Left hindlimb (tissue), 1 donor: ENCODE measurements around the gene KIAA0586.
A peak's percentile ranks its signal among the peaks of the same experiment; 100 is the strongest.
"Not testable (repeated sequence)": the region's sequence is repeated elsewhere in the genome, so short reads cannot be mapped to it uniquely, and the experiment has no call there.

ENCODE experiments used
- DNase-seq: peaks from one replicate; pipeline ENCODE4 v3.0.0-alpha.2; 2018

The KIAA0586 gene

DNA sequence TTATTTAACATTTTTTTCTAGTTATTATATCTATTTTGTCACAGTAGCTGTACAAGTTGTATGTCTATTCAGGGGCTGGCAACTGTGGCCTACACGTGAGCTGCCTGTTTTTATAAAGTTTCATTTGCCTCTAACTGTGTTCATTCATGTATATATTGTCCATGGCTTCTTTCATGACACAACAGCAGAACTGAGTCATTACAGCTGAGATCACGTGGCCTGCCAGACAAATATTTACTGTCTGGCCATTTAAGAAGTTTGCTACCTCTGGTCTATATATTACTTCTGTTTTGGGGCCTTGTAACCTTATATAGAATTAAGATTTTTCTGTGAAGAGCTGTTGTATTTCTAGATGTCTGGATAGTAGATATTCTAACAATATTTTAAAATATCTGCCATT lies 37.9 kb downstream of the KIAA0586 start:
- no peak for DNase-seq

DNA sequence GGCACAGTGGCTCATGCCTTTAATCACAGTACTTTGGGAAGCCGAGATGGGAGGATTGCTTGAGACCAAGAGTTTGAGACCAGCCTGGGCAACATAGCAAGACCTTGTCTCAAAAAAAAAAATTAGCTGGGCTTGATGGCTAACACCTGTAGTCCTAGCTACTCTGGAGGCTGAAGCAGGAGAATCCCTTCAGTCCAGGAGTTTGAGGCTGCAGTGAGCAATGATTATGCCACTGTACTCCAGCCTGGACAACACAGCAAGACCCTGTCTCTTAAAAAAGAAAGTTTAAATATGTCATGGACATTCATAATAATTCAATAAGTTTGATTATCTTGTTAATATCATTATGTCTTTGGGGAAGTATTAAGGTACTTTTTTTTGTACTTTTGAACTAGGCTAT lies 38.9 kb downstream of the KIAA0586 start:
- DNase-seq, result no peak

DNA sequence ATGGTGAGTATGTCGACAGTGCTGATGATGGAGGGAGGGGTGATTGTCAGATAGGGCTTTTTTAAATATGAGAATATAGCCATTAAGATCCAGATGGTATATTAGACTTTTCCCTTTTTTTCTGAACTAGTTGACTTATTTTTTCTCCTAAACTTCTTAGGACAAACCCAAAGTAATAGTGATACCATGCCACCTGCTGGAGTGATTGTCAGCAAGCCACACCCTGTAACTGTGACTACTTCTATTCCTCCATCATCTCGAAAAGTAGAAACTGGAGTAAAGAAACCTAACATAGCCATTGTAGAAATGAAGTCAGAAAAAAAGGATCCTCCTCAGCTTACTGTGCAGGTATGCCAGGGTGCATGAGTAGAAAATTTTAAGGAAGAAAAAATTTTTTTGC lies 40.1 kb downstream of the KIAA0586 start:
- no peak for DNase-seq

- no peak for DNase-seq
Measured at GRCh38 chr14:58469309-58469708, 41.8 kb downstream of the KIAA0586 start.

DNA sequence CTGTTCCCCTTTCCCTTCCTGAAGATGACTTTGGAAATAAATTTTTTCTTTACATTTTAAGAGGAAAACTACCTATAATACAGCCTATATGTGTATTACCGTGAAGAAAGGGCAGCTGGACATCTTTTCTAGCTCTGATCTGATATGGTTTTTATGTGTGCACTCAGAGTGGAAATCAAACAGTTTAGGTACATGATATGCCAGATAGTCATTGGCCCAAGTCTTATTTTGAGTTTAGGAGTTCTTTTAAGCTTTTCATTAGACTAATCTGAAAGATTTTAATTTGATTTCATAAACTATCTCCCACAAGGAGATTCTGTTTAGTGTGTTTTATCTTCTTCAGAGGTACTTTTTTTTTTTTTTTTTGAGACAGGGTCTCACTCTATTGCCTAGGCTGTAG lies 48.8 kb downstream of the KIAA0586 start:
- DNase-seq, result no peak

- DNase-seq, result no peak
Measured at GRCh38 chr14:58477653-58478052, 50.1 kb downstream of the KIAA0586 start.

GRCh38 chr14:58478329-58478728 lies 50.8 kb downstream of the KIAA0586 start:
- DNase-seq, result not testable (repeated sequence)

DNA sequence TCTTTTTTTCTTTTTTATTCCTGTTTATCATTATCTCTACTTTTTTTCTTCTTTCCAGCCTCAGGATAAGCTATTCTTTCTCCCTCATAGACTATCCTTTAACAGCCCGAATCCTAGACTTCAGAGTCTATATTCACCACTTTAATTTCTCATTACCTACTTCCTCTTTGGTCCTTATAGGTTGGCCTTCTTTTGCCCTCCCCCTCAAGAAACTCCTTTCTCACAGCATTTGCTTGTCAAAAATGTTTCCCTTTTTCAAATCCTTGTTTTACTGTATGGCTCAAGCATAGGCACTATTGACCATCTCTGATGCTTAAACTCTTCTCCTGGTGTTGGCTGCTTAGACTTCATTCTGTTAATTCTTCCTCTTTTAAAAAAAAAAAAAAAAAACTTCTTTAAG lies 52.5 kb downstream of the KIAA0586 start:
- no peak for DNase-seq

DNA sequence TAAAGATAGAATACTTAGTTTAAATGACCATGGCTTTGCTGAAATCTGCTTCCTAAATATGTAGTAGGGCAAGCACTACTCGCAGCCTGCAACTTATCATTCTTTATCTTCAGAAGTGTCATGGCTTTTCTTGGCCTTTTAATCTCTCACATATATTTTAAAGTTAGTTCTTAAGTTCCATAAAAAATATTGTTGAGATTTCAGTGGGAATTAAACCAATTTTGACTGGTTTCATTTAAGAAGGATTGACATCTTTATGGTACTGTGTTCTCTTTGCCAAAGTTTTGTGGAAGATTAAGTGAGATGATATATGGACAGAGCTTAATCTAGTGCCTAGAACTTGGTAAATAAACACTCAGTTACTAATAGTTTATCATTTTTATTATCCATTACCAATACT lies 56.7 kb downstream of the KIAA0586 start:
- no peak for DNase-seq

DNA sequence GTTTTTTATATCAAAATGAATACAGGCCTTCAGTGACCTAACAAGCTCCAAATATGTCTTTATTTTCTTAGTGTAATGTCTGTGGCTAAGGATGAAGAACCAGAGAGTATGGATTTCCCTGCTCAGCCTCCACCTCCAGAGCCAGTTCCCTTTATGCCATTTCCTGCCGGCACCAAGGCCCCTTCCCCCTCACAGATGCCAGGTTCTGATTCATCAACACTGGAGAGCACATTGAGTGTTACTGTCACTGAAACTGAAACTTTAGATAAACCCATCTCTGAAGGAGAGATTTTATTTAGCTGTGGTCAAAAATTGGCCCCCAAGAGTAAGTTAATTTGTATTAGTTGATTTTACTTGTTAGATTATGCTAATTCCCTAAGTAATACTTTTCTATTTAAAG lies 61.0 kb downstream of the KIAA0586 start:
- no peak for DNase-seq

GRCh38 chr14:58491593-58491992 lies 64.1 kb downstream of the KIAA0586 start:
- DNase-seq, result no peak

DNA sequence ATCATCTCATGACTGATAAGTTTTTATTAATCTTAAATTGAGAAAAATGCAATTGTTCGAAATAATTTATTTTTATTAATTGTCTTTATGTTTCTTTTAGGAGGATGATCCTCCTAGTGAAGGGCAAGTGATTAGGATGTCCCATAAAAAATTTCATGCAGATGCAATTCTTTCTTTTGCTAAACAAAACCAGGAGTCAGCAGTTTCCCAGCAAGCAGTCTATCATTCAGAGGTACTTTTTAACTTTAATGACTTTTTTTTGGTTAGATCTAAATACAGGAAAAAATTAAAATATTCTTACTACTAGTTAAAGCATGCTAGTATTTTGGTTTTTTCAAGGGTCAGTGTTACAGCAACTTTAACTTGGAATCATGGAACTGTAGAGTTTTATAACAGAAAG lies 64.5 kb downstream of the KIAA0586 start:
- no peak for DNase-seq

DNA sequence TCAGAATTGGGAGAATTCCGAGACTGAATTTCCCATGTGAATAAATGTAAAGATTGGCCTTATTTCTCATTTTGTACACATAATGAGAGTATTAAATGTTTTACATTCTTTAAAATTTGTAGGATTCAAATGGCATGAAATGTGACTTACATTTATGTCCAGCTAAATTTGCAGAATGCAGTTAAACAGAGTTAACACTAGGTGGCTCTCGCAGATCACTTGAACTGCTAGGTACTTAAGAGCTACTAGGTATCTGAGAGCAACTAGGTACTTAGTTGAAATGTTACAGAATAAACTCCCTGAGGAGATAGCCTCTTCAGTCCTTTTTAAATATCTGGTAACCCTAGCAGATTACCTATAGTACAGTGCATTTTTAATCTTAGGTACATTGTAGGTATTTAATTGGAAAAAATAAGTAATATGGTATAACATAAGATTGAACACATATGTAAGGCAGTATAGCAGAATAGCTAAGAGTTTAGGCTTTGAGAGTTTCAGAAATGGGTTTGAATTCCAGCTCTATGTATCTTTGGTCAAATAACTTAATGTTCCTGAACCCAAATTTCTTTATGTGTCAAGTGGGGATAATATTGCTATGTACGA lies 73.8 kb downstream of the KIAA0586 start:
- DNase-seq, result no peak

DNA sequence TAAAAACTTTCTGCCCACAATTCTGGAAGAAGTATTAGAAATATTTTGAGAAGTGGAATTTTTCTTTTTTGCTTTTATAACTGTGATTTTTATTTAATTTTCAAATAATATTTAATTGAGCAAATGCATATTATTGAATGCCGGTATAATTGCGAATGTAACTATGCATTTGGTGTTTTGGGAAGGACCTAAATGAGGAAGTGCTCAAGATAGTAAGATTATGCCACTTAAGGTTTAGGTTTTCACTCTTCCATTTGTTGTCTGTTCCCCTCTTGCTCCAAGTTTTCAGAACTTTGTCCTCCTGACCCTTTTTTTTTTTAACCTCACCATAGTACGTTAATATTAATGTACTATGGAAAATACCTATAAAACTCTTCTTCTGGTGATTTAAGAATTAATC lies 85.8 kb downstream of the KIAA0586 start:
- no peak for DNase-seq

GRCh38 chr14:58517592-58517991 lies 90.1 kb downstream of the KIAA0586 start:
- no peak for DNase-seq

DNA sequence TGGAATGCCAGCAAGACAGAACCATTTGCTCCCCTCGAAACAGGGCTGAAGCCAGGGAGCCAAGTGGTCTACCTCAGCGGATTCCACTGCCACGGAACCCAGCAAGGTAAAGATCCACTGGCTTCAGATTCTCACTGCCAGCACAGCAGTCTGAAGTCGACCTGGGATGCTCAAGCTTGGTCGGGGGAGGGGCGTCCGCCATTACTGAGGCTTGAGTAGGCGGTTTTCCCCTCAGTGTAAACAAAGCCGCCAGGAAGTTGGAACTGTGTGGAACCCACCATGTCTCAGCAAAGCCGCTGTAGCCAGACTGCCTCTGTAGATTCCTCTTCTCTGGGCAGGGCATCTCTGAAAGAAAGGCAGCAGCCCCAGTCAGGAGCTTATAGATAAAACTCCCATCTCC lies 98.2 kb downstream of the KIAA0586 start:
- DNase-seq, result not testable (repeated sequence)

DNA sequence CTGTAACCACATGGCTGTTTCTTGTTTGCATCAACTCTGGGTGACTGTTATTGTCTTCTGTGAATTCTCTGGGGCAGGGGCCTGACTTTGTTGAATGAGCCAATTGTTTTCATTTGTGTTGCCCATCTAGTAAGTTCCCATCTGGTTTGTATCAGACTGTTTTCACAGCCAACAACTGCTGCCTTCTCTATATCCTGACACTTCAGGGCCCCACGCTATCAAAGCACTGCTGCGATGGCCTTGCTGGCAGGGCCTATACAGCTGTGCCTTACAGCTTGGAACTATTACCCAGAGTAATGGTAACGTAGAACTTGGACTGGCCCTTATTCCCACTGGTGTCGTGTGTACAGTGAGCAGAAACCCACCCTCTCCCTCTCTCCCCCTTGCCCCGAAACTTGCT lies 105.9 kb downstream of the KIAA0586 start:
- peak; percentile 60 for DNase-seq

DNA sequence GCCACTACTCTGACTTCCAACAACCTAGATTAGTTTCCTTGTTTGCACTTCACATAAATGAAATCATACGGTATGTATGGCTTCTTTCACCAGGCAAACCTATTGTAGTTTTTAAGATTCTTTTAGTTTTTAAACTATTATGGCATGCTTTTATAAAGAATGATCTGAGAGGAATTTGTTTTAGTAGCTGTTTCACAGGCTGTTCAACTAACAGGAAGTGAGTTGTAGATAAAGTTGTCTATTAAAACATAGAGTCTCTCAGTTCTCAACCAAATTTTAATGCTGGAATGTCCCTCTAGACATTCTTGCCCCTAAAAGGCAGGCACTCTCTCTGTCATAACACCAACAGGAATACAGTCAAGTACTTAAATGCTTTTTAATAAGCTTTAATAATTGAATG lies 107.5 kb downstream of the KIAA0586 start:
- no peak for DNase-seq

GRCh38 chr14:58537004-58537403 lies 109.5 kb downstream of the KIAA0586 start:
- DNase-seq, result no peak

- no peak for DNase-seq
Measured at GRCh38 chr14:58540749-58541632, 113.5 kb downstream of the KIAA0586 start.

GRCh38 chr14:58541633-58542022 lies 114.1 kb downstream of the KIAA0586 start:
- DNase-seq, result no peak

- DNase-seq, result no peak
Measured at GRCh38 chr14:58543253-58543652, 115.7 kb downstream of the KIAA0586 start.

DNA sequence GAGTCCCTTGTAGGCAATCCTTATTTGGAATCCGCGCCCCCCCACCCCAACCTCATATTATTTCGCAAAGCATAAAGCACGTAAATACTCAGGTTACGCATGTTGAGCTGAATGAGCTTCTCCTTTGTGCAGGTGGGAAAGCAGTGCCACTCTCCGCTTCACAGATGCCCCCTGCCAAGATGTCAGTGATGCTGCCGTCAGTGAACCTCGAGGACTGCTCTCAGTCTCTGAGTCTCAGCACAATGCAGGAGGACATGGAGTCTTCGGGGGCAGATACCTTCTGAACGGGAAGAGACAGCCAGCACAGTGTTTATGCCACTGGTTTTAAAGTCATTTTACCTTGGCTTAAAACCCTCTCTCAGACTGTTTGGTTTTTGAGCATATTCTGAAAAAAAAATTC lies 120.1 kb downstream of the KIAA0586 start:
- no peak for DNase-seq

GRCh38 chr14:58549105-58549757 lies 121.7 kb downstream of the KIAA0586 start:
- no peak for DNase-seq
